Islet of Langerhans (tissue), 1 donor: ENCODE measurements around the gene RIN3.

ENCODE experiments used
- FAIRE-seq: peaks from one replicate; lab custom pipeline; 2011; peaks lifted over from hg19 to GRCh38; lab: Jason Lieb, UNC

RIN3 gene, protein sequence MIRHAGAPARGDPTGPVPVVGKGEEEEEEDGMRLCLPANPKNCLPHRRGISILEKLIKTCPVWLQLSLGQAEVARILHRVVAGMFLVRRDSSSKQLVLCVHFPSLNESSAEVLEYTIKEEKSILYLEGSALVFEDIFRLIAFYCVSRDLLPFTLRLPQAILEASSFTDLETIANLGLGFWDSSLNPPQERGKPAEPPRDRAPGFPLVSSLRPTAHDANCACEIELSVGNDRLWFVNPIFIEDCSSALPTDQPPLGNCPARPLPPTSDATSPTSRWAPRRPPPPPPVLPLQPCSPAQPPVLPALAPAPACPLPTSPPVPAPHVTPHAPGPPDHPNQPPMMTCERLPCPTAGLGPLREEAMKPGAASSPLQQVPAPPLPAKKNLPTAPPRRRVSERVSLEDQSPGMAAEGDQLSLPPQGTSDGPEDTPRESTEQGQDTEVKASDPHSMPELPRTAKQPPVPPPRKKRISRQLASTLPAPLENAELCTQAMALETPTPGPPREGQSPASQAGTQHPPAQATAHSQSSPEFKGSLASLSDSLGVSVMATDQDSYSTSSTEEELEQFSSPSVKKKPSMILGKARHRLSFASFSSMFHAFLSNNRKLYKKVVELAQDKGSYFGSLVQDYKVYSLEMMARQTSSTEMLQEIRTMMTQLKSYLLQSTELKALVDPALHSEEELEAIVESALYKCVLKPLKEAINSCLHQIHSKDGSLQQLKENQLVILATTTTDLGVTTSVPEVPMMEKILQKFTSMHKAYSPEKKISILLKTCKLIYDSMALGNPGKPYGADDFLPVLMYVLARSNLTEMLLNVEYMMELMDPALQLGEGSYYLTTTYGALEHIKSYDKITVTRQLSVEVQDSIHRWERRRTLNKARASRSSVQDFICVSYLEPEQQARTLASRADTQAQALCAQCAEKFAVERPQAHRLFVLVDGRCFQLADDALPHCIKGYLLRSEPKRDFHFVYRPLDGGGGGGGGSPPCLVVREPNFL

DNA sequence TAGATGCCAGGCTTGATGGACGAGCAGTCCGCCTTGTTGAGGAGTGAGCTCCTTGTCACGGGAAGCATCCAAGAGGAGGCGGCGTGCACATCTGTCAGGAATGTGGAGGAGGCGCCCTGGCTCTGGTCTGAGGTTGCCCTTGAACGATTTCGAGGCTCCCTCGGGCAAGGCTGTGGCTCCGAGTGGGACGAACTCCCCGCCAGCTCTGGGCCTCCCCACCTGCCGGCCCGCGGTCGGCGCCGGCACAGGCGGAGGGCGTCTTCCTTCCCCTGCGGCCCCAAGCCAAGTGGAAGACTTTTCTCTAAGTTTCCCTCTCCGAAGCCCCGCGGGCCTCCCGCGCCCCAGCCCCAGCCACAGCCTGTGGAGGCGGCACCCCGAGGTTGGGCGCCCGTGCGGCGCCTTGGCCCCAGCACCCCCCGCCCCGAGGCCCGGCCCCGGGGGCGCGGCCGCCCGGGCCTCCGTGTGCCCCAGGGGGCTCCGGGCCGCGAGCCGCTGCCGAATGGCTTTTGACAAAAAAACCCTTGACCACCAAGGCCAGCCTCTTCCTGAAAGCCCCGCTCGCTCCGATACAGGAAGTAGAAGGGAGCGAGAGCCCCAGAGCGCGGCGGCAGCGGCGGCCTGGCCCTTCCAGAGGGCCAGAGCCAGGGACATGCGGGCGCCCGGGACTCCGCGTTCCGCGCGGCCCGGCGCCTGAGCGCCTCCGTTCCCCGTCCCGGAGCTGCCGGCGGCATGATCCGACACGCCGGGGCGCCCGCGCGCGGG, at the start of gene RIN3:
RIN3 (plus strand) TSS at position 578 of the 762 bp plus-strand sequence; CDS start at position 730, 152 bp downstream.
- FAIRE-seq: no peak

DNA sequence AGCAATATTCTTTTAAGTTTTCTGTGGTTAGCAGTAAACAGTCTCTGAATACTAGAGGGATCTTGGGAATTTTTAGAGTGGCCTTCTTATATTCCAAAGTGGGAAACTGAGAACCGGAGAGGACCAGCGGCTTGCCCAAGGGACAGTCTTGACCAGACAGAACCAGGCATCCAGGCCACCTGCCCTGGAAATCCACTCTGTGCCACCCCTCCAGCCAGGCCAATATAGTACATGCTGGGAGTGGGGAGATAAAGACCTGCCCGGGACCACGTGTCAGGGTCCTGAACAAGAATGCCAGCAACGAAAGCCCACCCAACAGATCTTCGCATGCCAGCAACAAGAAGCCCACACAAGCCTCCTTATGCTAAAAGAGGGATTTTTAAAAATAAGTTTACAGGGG, 49.4 kb upstream of the RIN3 start:
- FAIRE-seq: no peak

DNA sequence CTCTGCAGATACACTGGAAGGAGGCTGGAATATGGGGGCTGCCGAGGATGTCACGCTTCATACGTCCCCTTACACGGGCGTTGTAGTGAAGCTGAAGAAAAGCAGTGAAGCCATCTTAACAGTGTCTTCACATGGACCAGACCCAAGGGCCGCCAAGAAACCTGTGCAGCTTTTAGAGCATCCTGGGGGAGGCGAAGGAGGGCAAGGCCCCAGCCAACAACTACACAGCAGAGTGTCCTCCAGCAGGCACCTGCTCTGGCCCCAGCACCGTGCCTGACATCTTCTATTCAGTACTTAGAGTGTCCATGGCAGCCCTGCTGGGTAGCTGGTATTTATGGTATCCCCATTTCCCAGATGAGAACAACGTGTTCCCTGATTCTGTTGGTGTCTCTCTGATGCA, 48.9 kb upstream of the RIN3 start:
- FAIRE-seq: no peak

DNA sequence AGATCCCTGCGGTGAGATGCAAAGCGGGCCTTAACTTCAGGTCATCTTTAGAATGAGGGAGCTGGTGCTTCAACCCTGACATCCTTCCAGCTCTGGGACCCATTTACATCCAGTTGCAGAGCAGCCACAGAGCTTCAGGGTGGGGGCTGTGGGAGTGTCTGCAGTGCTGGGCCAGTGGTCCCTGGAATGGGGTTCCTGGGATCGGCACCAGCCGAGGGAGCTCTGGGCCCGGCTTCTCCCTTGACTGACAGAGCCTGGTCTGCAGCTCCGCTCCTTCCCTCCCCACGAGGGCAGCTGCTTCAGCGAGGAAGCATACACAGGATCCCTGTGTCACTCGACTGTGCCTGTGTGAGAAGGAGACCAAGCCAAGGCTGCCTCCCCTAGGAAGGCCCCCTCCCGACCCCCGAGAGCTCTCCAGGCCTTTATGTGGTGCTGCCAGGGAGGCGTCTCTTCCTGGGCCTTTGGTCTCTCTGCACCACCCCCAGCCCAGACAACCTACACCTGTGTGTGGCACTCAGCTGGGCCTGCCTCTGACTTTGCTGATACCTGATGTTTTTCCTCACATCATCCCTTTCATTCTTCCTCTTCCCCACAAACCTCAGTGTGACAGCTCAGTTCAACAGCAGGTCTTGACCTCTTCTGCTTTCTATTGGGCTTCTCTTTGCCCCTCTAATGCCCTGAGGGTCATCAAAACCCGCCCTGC, 48.1 kb upstream of the RIN3 start:
- no peak for FAIRE-seq

DNA sequence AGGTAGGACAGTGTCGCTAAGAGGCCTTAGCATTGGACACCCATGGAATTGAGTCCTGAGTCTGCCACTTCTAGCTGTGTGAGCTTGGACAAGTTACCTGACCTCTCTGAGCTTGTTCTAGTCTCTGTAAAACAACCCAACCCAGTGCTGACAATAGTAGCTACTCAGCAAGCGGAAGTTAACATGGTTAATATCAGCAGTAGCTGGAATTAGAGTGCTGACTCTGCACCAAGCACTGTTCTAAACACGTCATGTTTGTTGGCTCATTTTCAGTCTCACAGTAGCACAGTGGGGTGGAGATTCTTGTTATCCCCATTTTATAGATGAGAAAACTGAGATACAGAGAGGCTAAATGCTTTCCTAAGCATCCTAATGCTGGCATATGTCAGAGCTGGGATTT, 47.5 kb upstream of the RIN3 start:
- FAIRE-seq: no peak

DNA sequence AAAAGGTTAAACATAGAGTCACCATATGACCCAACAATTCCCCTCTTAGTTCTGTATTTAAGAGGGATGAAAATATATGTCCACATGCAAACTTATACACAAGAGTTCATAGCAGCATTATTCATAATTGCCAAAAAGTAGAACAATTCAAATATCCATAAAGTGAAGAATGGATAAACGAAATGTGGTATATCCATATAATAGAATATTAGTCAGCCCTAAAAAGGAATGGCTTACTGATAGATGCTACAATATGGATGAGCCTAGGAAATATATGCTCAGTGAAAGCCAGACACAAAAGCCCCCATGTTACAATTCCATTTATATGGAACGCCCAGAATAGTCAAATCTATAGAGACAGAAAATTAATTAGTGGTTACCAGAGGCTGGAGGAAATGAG, 44.1 kb upstream of the RIN3 start:
- no peak for FAIRE-seq

DNA sequence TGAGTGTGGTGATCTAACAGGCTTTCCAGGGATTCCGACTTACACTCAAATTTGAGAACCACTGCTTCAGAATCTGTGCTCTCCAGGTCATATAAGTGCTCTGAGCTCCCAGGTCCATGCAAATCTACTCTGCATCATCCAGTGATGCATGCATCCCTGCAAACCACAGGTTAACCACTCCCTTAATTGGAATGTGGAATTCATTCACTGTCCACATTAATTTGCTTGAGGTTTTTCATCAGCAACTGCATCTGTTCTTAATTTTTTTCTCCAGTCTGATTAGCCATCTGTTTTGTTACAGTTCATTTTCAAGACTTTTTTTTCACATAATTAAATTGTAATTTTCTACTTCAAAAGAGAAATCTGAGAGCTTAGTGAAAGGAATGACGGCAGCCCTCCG, 43.4 kb upstream of the RIN3 start:
- FAIRE-seq: no peak

DNA sequence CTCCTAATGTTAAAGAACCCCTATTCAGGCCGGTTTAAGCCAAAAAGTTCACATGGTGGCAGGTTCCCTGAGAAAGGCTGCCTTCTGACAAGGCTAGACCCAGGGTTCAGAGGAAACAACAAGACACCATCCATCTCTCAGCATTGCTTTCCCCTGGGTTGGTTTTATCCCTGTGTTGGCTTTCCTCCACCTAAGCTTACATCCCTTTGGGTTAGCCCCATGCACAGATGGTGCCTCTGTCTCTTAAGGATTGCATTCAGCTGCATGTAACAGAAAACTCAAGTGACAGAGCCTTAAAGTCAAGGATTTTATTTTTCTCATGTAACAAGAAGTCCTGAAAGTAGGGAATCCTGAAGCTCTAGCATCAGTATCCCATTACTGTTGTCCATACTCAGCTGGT, 42.8 kb upstream of the RIN3 start:
- FAIRE-seq: no peak

DNA sequence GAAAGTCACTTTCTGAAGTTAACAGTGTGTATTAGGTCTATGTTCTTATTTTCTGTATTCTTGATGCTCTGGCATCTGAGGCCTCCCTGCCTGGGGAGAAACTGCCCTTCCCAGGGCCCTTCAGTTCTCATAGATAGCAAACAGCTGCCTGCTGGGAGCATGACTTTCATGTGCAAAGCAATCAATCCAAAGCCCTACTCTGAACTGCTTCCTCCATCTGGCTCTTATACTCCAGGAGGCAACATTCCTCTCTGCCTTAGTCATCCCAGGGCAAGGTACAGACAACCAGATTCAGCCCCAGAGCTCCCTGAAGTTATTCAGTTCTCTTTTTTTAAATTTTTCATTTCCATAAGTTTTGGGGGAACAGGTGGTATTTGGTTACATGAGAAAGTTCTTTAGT, 41.7 kb upstream of the RIN3 start:
- no peak for FAIRE-seq

DNA sequence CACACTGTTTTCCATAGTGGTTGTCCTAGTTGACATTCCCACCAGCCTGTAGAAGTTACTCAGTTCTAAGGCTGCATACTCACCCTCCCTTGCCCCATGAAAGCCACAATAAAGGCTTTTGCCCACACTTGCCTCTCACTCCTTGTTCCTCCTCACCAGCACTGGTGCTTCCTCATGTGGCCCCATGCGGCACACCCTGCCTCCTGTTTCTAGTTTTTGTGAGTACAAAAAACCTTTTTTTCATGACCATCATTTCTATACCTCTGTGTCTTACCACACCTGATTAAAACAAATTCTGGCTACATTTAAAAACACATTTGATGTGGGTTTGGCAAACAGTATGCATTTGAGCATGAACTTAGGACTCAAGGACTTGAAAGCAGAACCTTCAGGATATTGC, 40.7 kb upstream of the RIN3 start:
- FAIRE-seq: no peak

DNA sequence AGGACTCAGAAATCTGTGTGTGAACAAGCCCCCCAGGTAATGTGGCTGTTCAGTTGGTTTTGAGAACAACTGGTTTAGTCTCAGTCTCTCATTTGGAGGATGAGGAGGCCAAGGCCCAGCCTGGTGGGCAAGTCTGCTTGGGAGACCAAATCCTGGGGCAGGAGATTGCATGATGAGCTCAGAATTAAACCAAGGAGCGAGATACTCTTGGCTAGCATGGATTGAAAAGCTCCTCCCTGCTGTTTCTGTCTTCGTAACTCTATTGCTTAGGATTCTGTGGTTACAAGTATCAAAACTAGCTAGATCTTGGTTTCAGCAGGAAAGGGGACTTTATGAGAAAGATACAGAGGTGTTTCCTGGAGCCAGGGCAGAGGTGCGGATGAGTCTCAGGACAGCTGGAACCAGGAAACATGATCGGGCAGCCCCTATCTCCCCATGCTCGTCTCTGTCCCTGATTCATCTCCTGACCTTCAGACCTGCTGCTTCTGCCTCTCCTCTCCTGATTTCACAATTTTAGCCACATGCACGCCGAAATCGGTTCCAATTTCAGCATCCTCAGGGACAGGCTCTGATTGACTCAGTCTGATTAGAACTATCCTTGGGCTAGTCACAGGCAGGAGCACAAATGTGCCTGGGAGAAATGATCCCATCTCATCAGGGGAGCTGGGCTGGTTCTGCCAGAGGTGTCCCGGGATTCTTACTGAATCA, 40.2 kb upstream of the RIN3 start:
- no peak for FAIRE-seq

DNA sequence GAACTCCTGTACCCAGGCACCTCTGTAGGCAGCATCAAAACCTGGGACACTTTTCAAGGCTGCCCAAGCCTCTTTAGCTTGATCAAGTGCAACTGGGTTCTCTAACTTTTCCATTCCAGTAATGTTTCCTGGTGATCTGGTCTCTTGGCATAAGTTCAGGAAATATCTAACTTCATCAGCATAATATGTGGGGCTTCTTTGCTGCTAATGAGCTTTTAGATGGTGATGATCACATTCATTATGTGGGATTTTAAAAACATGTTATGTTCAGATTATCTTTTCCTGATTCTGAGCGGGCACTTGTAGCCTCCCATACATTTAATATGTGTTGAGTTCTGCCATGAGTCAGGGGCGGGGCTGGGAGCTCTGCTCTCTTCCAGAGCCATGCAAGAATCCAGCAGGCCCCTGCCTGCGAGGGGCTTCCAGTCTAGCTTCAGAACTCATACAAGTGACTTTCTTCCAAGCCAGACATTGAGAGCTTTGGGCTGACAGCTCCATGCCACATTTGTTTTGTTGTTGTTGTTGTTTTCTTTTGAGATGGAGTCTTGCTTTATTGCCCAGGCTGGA, 39.5 kb upstream of the RIN3 start:
- no peak for FAIRE-seq

DNA sequence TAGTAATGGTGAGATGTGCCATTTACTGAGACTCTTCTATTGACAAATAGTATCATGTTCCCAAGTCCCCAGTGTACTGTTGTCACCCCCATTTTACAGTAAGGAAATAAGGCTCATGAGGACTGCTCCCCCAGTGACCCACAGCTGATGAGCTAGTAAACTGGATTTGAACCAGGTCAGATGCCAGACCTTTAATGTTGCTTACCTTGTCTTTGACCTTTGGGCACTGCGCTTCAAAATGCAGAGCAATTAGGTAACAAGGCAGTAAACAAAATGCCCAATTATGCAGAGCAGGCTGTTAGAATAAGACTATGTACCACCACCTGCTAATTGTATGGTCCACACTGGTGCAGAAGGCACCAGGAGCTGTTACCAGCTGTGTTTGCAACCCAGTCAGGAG, 38.5 kb upstream of the RIN3 start:
- no peak for FAIRE-seq

DNA sequence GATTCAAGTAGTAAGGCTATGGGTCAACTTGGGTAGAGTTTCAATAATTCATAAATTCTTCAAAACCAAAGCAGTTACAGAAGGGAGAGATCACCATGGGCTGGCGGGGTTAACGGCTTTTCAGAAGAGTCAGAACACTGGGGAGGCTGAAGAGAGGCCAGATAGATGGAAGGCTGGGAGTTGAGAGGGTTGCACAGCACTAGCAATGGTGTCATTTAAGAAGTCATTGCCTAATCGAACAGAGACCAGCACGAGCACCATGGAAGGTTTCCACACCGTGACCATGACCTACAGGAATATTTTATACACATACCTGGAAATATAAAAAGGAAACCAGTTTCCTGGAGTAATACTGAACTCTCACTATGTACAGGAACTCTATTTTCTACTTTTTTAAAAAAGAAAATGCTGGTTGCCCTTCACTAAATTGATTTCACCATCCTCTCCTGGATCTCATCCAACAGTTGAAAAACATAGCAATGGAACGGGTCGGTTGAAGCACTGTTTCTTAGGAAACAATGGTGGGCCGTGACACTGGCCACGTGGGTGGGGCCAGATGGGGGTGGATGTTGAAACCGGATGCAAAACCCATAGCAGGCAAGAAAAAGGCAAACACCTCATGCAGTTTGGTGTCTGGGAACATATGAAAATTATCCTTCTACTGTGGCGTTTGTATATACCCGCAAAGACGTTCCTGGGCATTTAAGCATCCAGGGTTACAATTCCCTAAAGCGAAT, 38.0 kb upstream of the RIN3 start:
- no peak for FAIRE-seq

DNA sequence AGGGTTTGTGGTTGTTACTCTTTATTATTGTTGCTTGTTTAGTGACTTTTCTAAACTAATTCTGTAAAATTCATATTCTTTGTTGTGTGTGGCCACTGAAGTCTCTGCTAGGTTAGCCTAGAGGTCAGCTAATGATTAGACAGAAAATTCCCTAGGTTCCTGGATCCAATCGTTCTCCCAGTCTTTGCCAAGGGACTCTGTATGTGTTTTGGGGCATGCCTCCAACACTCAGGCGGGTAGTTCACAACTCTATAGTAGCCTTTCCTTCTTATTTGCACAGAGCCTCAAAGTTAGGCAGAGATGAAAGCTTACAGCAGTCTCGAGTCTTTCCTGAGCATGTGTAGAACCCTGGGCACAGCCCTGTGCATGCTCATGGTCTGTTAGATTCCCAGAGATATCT, 32.7 kb upstream of the RIN3 start:
- no peak for FAIRE-seq

DNA sequence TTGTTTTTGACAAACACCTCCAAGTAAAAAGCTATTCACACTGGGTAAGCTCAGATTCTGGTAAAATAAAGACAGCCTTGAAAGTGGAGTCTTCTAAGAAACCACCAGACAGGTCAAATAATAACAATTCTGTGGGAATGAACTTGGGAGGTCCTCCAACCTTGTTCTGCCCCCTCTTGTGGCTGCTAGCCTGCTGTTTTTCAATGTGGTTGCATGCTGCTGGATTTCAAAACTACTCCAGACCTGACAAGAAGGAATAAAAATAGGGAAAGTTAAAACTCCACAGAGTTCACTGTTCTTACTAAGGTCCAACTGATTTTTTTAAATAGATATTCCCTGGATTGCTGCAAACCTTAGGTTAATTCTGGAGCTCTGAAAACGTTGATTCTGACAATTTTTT, 32.2 kb upstream of the RIN3 start:
- FAIRE-seq: no peak

DNA sequence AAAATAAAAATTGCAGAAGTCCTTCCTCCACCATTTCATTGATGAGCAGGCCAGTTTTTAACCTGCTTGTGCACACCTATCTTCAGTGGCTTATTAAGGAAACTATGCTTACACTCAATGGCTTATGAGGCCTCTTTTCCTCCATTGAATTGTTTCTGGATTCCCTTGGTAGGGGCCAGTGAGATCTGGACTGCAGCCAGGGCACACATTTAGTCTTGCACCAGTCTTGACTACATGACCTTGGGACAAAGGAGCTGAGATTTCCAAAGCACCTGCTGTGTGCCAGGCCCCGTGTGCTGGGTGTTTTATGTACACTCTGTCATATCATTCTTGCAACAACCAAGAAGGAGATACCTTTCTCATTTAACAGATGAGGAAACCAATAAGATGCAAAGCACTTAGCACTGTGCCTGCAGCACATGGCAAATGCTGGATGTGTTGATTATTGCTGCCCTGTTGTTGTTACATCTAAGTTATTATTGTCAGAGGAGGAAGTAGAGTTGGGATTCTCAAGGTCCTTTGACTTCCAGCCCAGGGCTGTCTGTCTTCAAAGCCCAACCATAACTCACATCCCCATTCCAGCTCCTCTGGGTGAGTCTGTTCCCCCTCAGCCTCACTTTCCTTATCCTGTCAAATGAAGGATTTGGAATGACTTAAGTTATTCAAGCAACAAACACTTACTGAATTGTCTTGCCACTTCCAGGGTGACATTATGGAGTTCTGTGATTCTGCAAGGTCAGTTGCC, 31.6 kb upstream of the RIN3 start:
- FAIRE-seq: no peak

DNA sequence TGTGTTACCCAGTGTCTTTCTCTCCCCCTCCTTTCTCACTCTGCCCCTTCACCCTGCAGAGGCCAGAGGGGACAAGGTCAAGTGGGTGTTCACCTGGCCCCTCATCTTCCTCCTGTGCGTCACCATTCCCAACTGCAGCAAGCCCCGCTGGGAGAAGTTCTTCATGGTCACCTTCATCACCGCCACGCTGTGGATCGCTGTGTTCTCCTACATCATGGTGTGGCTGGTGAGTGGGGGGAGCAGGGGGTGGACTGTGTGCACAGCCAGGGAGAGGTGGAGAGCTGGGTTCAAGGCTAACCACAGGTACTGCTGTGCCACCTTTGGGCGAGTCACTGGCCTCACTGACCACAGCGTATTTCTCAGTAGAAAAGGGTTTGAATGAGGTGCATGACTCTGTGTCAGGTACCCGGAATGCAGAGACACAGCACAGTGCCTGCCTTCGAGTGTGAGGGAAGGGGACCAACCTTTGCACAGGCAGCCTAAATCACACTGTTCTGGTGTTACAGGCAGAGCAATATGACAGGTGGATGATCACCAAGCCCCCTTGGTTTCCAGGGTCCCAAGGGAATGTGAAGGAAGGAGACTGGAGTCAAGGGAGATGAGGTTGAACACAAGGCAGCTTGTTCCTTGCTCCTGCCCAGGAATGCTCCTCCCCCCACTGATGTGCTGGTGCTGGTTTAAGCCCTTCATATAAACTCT, 30.8 kb upstream of the RIN3 start:
- no peak for FAIRE-seq
